ENCODE data around the gene C16orf96. TPM values are rescaled to one million over a fixed set of nuclear protein-coding genes. Genes with fewer than 3 reads are reported as not detected.

Gene C16orf96
- total and polyA plus RNA-seq, 7 experiments from 2014 or later: 0.17 to 0.70 (median 0.64) TPM; not detected in 2

DNA sequence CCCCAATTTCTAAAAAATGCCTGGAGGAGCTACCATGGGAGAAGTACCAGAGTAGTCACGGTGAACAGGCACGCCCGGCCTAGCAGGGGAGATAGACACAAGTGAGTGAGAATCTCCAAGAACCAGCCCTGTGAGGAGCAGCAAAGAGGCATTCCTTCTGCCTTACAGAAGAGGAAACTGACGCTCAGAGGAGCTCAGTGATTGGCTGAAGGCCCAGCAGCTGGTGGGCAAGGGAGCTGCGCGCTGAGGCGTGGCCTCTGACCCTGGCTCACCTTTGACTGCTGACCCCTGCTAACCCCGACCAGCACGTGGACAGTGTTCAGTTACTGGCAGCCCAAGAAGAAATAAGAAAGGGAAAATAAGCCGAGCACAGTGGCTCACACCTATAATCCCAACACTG lies 1.8 kb downstream of the C16orf96 start:
- Mint-ChIP-seq H3K4me1 (no peaks in the 10 kb centered on the region), H3K4me3 (no peak overlapping the region), H3K27ac (no peak overlapping the region), H3K27me3 (peaks cover 0 to 4% (median 0%) of the 10 kb centered on the region in 5 donors), H3K9me3 (no peaks in the 10 kb centered on the region), H3K36me3 (no peaks in the 10 kb centered on the region)
- no peaks in the 10 kb centered on the region for H3K27me3 ChIP-seq (ENCODE audit: control insufficient read depth in 2 of 2, insufficient read depth in 2 of 2, low read length in 2 of 2)
- ATAC-seq (no peak), DNase-seq (no peak)
- H3K9me3 ChIP-seq (ENCODE audit: control insufficient read depth in 2 of 3, low read length in 3 of 3): no peaks in the 10 kb centered on the region
- CTCF ChIA-PET: no interaction called here
- intact Hi-C loops (cut with micrococcal nuclease): no loop called here
- H3K4me3 ChIP-seq (ENCODE audit: low read length): no peak overlapping the region
- H3K36me3 ChIP-seq (ENCODE audit: control insufficient read depth in 2 of 3, insufficient read depth in 3 of 3, low read length in 3 of 3): no peaks in the 10 kb centered on the region
- no peaks in the 10 kb centered on the region for H3K4me1 ChIP-seq (ENCODE audit: control insufficient read depth in 2 of 2, insufficient read depth in 2 of 2, low read length in 2 of 2)
- no peak overlapping the region for H3K27ac ChIP-seq (ENCODE audit: low read depth, low read length)
- POLR2A ChIA-PET: no interaction called here

DNA sequence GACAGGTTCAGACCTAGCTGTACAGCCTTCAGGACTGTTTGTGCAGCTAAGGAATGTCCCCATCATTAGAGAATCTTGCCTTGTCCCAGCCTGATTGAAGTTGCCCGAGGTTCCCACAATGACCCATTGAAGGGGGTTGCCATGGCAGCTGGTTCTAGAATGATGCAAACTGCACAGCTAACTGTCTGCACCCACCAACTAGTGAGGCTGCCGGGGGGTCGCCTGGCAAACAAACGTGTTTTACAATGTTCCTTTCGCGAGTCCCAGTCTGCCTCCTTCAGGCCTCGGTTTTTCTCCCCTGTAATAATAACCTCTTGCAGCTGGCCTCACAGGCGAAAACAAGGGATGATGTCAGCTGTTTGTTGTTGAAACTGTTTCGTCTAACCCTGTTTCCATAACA lies 5.5 kb downstream of the C16orf96 start:
- POLR2A ChIA-PET: interaction anchor here (0.7 kb wide), 1 partner anchor 72 kb away, joined by 3 read pairs; no protein-coding TSS in a partner anchor
- CTCF ChIA-PET: interaction anchor here (0.6 kb wide), 1 partner anchor 706 kb away, joined by 3 read pairs; no protein-coding TSS in a partner anchor
- Mint-ChIP-seq H3K27me3 (peaks cover 0 to 9% (median 0%) of the 10 kb centered on the region in 5 donors), H3K4me1 (peaks cover 0 to 6% (median 0%) of the 10 kb centered on the region in 7 donors), H3K9me3 (no peaks in the 10 kb centered on the region), H3K36me3 (no peaks in the 10 kb centered on the region), H3K27ac (no peak overlapping the region), H3K4me3 (no peak overlapping the region)
- DNase-seq (no peak), ATAC-seq (no peak)
- H3K27ac ChIP-seq (ENCODE audit: low read depth, low read length): no peak overlapping the region
- no peaks in the 10 kb centered on the region for H3K4me1 ChIP-seq (ENCODE audit: control insufficient read depth in 2 of 2, insufficient read depth in 2 of 2, low read length in 2 of 2)
- H3K27me3 ChIP-seq (ENCODE audit: control insufficient read depth in 2 of 2, insufficient read depth in 2 of 2, low read length in 2 of 2): no peaks in the 10 kb centered on the region
- no peaks in the 10 kb centered on the region for H3K36me3 ChIP-seq (ENCODE audit: control insufficient read depth in 2 of 3, insufficient read depth in 3 of 3, low read length in 3 of 3)
- H3K4me3 ChIP-seq (ENCODE audit: low read length): no peak overlapping the region
- H3K9me3 ChIP-seq (ENCODE audit: control insufficient read depth in 2 of 3, low read length in 3 of 3): no peaks in the 10 kb centered on the region
- intact Hi-C loops (cut with micrococcal nuclease): no loop called here

DNA sequence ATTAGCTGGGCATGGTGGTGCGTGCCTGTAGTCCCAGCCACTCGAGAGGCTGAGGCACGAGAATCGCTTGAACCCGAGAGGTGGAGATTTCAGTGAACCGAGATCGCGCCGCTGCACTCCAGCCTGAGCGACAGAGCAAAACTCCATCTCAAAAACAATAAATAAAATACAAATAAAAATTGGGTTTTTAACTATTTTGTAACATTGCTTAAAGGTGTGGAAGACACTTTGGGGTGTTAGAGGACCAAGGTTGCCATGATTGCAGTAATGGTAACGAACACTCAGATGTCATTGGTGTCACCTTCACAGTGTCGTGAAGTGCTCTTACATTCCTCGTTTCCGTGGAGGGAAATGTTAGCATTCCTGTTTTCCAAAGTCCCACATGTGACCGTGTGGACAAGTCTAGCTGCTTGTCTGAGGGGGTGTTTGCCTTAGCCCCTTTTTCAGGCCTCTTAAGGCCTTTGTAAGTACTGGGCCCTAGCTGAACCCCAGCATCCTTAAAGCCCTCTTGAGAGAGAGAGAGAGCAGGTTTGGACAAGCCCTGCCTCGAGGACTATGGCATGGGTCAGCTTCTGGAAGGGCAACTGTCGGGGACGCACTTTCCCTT lies 8.6 kb downstream of the C16orf96 start:
- Histone ChIP-seq H3K27me3 (ENCODE audit: control insufficient read depth in 2 of 2, insufficient read depth in 2 of 2, low read length in 2 of 2) (no peaks in the 10 kb centered on the region), H3K27ac (ENCODE audit: low read depth, low read length) (no peak overlapping the region), H3K9me3 (ENCODE audit: control insufficient read depth in 2 of 3, low read length in 3 of 3) (no peaks in the 10 kb centered on the region), H3K36me3 (ENCODE audit: control insufficient read depth in 2 of 3, insufficient read depth in 3 of 3, low read length in 3 of 3) (no peaks in the 10 kb centered on the region), H3K4me3 (ENCODE audit: low read length) (no peak overlapping the region), H3K4me1 (ENCODE audit: control insufficient read depth in 2 of 2, insufficient read depth in 2 of 2, low read length in 2 of 2) (no peaks in the 10 kb centered on the region)
- Mint-ChIP-seq H3K4me3 (no peak overlapping the region), H3K27ac (no peak overlapping the region), H3K4me1 (peaks cover 0 to 8% (median 0%) of the 10 kb centered on the region in 7 donors), H3K27me3 (peaks cover 0 to 13% (median 0%) of the 10 kb centered on the region in 5 donors), H3K9me3 (no peaks in the 10 kb centered on the region), H3K36me3 (no peaks in the 10 kb centered on the region)
- ChIA-PET POLR2A (no interaction called here), CTCF (no interaction called here)
- intact Hi-C loops (cut with micrococcal nuclease): no loop called here
- DNase-seq (no peak), ATAC-seq (no peak)

DNA sequence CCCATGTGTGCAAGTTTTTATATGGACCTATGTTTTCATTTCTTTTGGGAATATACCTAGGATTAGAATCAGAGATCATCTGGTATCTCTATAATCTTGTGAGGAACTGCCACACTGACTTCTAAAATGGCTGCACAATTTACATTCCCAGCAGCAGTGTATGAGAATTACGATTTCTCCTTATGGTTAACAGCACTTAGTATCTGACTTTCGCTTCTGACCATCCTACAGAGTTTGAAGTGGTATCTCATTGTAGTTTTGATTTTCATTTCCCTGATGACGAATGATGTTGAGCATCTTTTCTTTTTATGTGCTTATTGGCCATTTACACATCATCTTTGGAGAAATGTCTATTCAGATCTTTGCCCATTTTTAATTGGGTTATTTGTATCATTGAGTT lies 10.0 kb downstream of the C16orf96 start:
- ATAC-seq (no peak), DNase-seq (no peak)
- Histone ChIP-seq H3K27me3 (ENCODE audit: control insufficient read depth in 2 of 2, insufficient read depth in 2 of 2, low read length in 2 of 2) (no peaks in the 10 kb centered on the region), H3K27ac (ENCODE audit: low read depth, low read length) (no peak overlapping the region), H3K4me3 (ENCODE audit: low read length) (no peak overlapping the region), H3K9me3 (ENCODE audit: control insufficient read depth in 2 of 3, low read length in 3 of 3) (no peaks in the 10 kb centered on the region), H3K4me1 (ENCODE audit: control insufficient read depth in 2 of 2, insufficient read depth in 2 of 2, low read length in 2 of 2) (no peaks in the 10 kb centered on the region), H3K36me3 (ENCODE audit: control insufficient read depth in 2 of 3, insufficient read depth in 3 of 3, low read length in 3 of 3) (no peaks in the 10 kb centered on the region)
- intact Hi-C loops (cut with micrococcal nuclease): no loop called here
- Mint-ChIP-seq H3K4me1 (peaks cover 0 to 10% (median 0%) of the 10 kb centered on the region in 7 donors), H3K27ac (no peak overlapping the region), H3K4me3 (no peak overlapping the region), H3K36me3 (no peaks in the 10 kb centered on the region), H3K9me3 (no peaks in the 10 kb centered on the region), H3K27me3 (peaks cover 0 to 13% (median 0%) of the 10 kb centered on the region in 5 donors)
- ChIA-PET POLR2A (interaction anchor here (0.6 kb wide), 1 partner anchor 113 kb away, joined by 3 read pairs; no protein-coding TSS in a partner anchor), CTCF (no interaction called here)

DNA sequence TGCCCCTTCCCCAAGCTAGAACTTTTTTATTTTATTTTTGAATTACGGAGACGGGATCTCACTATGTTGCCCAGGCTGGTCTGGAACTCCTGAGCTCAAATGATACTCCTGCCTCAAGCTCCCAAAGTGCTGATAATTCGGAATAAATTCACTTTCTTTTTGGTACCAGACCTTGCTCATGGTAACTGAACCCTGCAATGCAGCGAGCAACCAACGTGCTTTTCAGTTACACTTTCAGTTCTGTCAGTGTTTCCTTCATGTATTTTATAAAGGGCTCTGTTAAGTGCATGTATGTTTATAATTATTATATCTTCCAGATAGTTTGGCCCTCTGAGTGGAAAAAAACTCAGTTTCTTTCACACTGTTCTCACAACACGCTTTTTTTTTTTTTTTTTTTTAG lies 13.9 kb downstream of the C16orf96 start:
- Mint-ChIP-seq H3K9me3 (no peaks in the 10 kb centered on the region), H3K4me3 (no peak overlapping the region), H3K27ac (no peak overlapping the region), H3K27me3 (peaks cover 0 to 13% (median 0%) of the 10 kb centered on the region in 5 donors), H3K4me1 (peaks cover 0 to 10% (median 0%) of the 10 kb centered on the region in 7 donors), H3K36me3 (no peaks in the 10 kb centered on the region)
- intact Hi-C loops (cut with micrococcal nuclease): no loop called here
- no peaks in the 10 kb centered on the region for H3K36me3 ChIP-seq (ENCODE audit: control insufficient read depth in 2 of 3, insufficient read depth in 3 of 3, low read length in 3 of 3)
- no peaks in the 10 kb centered on the region for H3K9me3 ChIP-seq (ENCODE audit: control insufficient read depth in 2 of 3, low read length in 3 of 3)
- POLR2A ChIA-PET: no interaction called here
- DNase-seq: no peak
- no peak overlapping the region for H3K4me3 ChIP-seq (ENCODE audit: low read length)
- no peaks in the 10 kb centered on the region for H3K4me1 ChIP-seq (ENCODE audit: control insufficient read depth in 2 of 2, insufficient read depth in 2 of 2, low read length in 2 of 2)
- H3K27me3 ChIP-seq (ENCODE audit: control insufficient read depth in 2 of 2, insufficient read depth in 2 of 2, low read length in 2 of 2): no peaks in the 10 kb centered on the region
- no peak overlapping the region for H3K27ac ChIP-seq (ENCODE audit: low read depth, low read length)
- ATAC-seq: no peak
- CTCF ChIA-PET: no interaction called here

DNA sequence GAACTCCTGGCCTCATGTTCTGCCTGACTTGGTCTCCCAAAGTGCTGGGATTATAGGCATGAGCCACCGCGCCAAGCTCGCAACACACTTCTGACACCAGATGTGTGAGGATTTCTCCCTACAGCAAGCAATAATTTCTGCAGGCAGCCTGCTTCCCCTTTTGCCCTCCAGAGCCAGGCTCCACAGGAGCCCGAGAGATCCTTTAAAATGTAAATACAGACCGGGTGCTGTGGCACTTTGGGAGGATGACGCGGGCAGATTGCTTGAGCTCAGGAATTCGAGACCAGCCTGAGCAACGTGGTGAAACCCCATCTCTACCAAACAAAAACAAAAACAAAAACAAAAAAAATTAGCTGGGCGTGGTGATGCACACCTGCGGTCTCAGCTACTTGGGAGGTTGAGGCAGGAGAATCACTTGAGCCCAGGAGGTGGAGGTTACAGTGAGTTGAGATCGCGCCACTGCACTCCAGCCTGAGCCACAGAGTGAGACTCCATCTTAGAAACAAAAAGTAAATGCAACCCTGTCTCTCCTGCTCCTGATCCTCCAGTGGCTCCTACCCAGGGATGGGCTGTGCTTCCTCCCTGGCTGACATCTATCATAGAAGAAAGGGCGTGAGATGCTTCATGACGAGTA lies 14.7 kb downstream of the C16orf96 start:
- Mint-ChIP-seq H3K27ac (no peak overlapping the region), H3K27me3 (peaks cover 0 to 13% (median 0%) of the 10 kb centered on the region in 5 donors), H3K9me3 (no peaks in the 10 kb centered on the region), H3K4me1 (peaks cover 0 to 10% (median 0%) of the 10 kb centered on the region in 7 donors), H3K36me3 (no peaks in the 10 kb centered on the region), H3K4me3 (no peak overlapping the region)
- ChIA-PET POLR2A (no interaction called here), CTCF (no interaction called here)
- H3K9me3 ChIP-seq (ENCODE audit: control insufficient read depth in 2 of 3, low read length in 3 of 3): no peaks in the 10 kb centered on the region
- no peaks in the 10 kb centered on the region for H3K36me3 ChIP-seq (ENCODE audit: control insufficient read depth in 2 of 3, insufficient read depth in 3 of 3, low read length in 3 of 3)
- ATAC-seq (no peak), DNase-seq (no peak)
- no peaks in the 10 kb centered on the region for H3K4me1 ChIP-seq (ENCODE audit: control insufficient read depth in 2 of 2, insufficient read depth in 2 of 2, low read length in 2 of 2)
- intact Hi-C loops (cut with micrococcal nuclease): no loop called here
- no peak overlapping the region for H3K27ac ChIP-seq (ENCODE audit: low read depth, low read length)
- no peak overlapping the region for H3K4me3 ChIP-seq (ENCODE audit: low read length)
- no peaks in the 10 kb centered on the region for H3K27me3 ChIP-seq (ENCODE audit: control insufficient read depth in 2 of 2, insufficient read depth in 2 of 2, low read length in 2 of 2)

DNA sequence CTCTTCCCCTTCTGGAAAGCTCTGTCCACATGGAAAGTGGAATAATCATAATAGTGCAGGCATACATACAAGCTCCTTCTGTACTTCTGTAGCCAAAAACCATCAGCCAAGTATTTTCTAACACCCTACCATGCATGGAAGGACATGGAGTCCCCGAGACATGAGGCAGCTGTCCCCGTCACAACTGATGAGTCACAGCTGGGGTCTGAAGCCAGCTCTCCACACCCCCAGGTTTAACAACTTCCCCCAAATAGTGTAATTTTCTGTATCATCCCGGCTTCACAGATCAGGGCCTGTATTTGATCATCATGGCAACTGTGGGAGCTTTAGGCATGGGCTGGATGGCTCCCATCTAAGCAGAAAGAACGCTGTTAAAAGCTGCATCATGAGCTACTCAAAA lies 16.6 kb downstream of the C16orf96 start:
- H3K36me3 ChIP-seq (ENCODE audit: control insufficient read depth in 2 of 3, insufficient read depth in 3 of 3, low read length in 3 of 3): no peaks in the 10 kb centered on the region
- CTCF ChIA-PET: interaction anchor here (0.5 to 0.7 kb wide), 2 partner anchors 202 to 1858 kb away, joined by 3 read pairs; no protein-coding TSS in a partner anchor
- POLR2A ChIA-PET: no interaction called here
- no peak overlapping the region for H3K27ac ChIP-seq (ENCODE audit: low read depth, low read length)
- Mint-ChIP-seq H3K27me3 (peaks cover 0 to 3% (median 0%) of the 10 kb centered on the region in 5 donors), H3K4me1 (peaks cover 0 to 4% (median 0%) of the 10 kb centered on the region in 7 donors), H3K9me3 (no peaks in the 10 kb centered on the region), H3K4me3 (no peak overlapping the region), H3K27ac (no peak overlapping the region), H3K36me3 (no peaks in the 10 kb centered on the region)
- no peaks in the 10 kb centered on the region for H3K27me3 ChIP-seq (ENCODE audit: control insufficient read depth in 2 of 2, insufficient read depth in 2 of 2, low read length in 2 of 2)
- no peaks in the 10 kb centered on the region for H3K4me1 ChIP-seq (ENCODE audit: control insufficient read depth in 2 of 2, insufficient read depth in 2 of 2, low read length in 2 of 2)
- H3K4me3 ChIP-seq (ENCODE audit: low read length): no peak overlapping the region
- DNase-seq: no peak
- intact Hi-C loops (cut with micrococcal nuclease): no loop called here
- no peak for ATAC-seq
- no peaks in the 10 kb centered on the region for H3K9me3 ChIP-seq (ENCODE audit: control insufficient read depth in 2 of 3, low read length in 3 of 3)
